ENCODE results near the gene ARHGAP18. TPM values are rescaled to one million over a fixed set of nuclear protein-coding genes. Genes with fewer than 3 reads are reported as not detected.

ARHGAP18 gene
- total and polyA plus RNA-seq, 2 experiments from 2014 or later, result 4.3 to 5.0 TPM

GRCh38 chr6:129659590-129660345 lies 50.2 kb downstream of the ARHGAP18 start:
- H3K4me3 ChIP-seq, result no peak overlapping the region
- no peak overlapping the region for H3K4me2 ChIP-seq
- H3K4me1 ChIP-seq (ENCODE audit: insufficient read depth), result no peaks in the 10 kb centered on the region
- H3K27me3 Mint-ChIP-seq (ENCODE audit: insufficient read depth, low read depth, poor library complexity), result peaks cover 3% of the 10 kb centered on the region
- H3K9me3 Mint-ChIP-seq, result no peaks in the 10 kb centered on the region
- H3K79me2 ChIP-seq (replicated peaks; ENCODE audit: insufficient read depth), result no peaks in the 10 kb centered on the region
- DNase-seq (ENCODE audit: low spot score), result no peak
- no peak for TF ChIP-seq ZNF114 (CRISPR knock-in tag; IDR thresholded peaks at IDR 0.05)
- TF ChIP-seq JUNB (IDR thresholded peaks at IDR 0.05; ENCODE audit: unreplicated experiment), result no peak
- TF ChIP-seq EZH2 (IDR thresholded peaks at IDR 0.05; ENCODE audit: low read depth, unreplicated experiment), result no peak
- TF ChIP-seq CTCF (conservative IDR thresholded peaks at IDR 0.05; ENCODE audit: low read depth in 2 of 2), result no peak
- no peak for TF ChIP-seq REST (IDR thresholded peaks at IDR 0.05; ENCODE audit: unreplicated experiment)
- no peak for TF ChIP-seq ZNF331 (CRISPR knock-in tag; IDR thresholded peaks at IDR 0.05; ENCODE audit: low read depth)
- no peak for TF ChIP-seq NANOG (IDR thresholded peaks at IDR 0.05; ENCODE audit: borderline replicate concordance)
- no peak for TF ChIP-seq EZH2phosphoT487 (IDR thresholded peaks at IDR 0.05; ENCODE audit: unreplicated experiment)
- TF ChIP-seq CREB1 (CRISPR knock-in tag; IDR thresholded peaks at IDR 0.05; ENCODE audit: low read depth), result no peak
- TF ChIP-seq STAT1 (IDR thresholded peaks at IDR 0.05; ENCODE audit: unreplicated experiment), result no peak
- no peak for TF ChIP-seq POLR2AphosphoS5 (IDR thresholded peaks at IDR 0.05; ENCODE audit: low read depth)
- TF ChIP-seq ETS1 (IDR thresholded peaks at IDR 0.05), result no peak
- TF ChIP-seq ZNF462 (CRISPR knock-in tag; IDR thresholded peaks at IDR 0.05), result no peak
- no peaks in the 10 kb centered on the region for H3K36me3 Mint-ChIP-seq (ENCODE audit: low read depth)
- no peak overlapping the region for H3K4me3 Mint-ChIP-seq
- H3K4me1 Mint-ChIP-seq, result peaks cover 8% of the 10 kb centered on the region
- H3K27me3 ChIP-seq (ENCODE audit: insufficient read depth), result no peaks in the 10 kb centered on the region
- no peak for ATAC-seq
- H2AFZ ChIP-seq, result no peak overlapping the region
- no peak overlapping the region for H3K27ac ChIP-seq (ENCODE audit: low read depth)
- no peaks in the 10 kb centered on the region for H4K20me1 ChIP-seq (replicated peaks; ENCODE audit: insufficient read depth)
- H3K9me2 ChIP-seq (ENCODE audit: insufficient read depth), result 0 out of 2 replicates have a peak, but pooled peaks cover 3% of the 10 kb centered on the region
- H3F3A ChIP-seq (replicated peaks; ENCODE audit: low read depth), result no peaks in the 10 kb centered on the region
- H3K27ac Mint-ChIP-seq, result no peak overlapping the region
- H3K36me3 ChIP-seq (ENCODE audit: insufficient read depth), result no peaks in the 10 kb centered on the region
